Measurements from ENCODE around the gene GARIN1A.
"Not testable (repeated sequence)": the region's sequence is repeated elsewhere in the genome, so short reads cannot be mapped to it uniquely, and the experiment has no call there.

- not testable (repeated sequence) for TF ChIP-seq EP300, POLR2A, POLR2AphosphoS5 (IDR thresholded peaks at IDR 0.05)
- TF ChIP-seq, protein P1, sequence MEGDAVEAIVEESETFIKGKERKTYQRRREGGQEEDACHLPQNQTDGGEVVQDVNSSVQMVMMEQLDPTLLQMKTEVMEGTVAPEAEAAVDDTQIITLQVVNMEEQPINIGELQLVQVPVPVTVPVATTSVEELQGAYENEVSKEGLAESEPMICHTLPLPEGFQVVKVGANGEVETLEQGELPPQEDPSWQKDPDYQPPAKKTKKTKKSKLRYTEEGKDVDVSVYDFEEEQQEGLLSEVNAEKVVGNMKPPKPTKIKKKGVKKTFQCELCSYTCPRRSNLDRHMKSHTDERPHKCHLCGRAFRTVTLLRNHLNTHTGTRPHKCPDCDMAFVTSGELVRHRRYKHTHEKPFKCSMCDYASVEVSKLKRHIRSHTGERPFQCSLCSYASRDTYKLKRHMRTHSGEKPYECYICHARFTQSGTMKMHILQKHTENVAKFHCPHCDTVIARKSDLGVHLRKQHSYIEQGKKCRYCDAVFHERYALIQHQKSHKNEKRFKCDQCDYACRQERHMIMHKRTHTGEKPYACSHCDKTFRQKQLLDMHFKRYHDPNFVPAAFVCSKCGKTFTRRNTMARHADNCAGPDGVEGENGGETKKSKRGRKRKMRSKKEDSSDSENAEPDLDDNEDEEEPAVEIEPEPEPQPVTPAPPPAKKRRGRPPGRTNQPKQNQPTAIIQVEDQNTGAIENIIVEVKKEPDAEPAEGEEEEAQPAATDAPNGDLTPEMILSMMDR (IDR thresholded peaks at IDR 0.05) = not testable (repeated sequence)
These were observed 19.5 kb upstream of the GARIN1A start for GRCh38 chr7:128652606-128653005.

Data from suprapubic skin (tissue), 4 donors.